ENCODE results near the gene MBD3L1. TPM values are rescaled to one million over a fixed set of nuclear protein-coding genes. Genes with fewer than 3 reads are reported as not detected.

MBD3L1 gene
- total and polyA plus RNA-seq, 3 donors from 2014 or later = 5.1 to 39.6 (median 7.3) TPM

GRCh38 chr19:8884416-8884815, 52.2 kb downstream of the MBD3L1 start:
- intact Hi-C loops (cut with DNase I; ENCODE audit: low total_unique reads) = no loop called here
- H3K4me1 ChIP-seq = no peaks in the 10 kb centered on the region
- H3K4me3 ChIP-seq = no peak overlapping the region
- no peak overlapping the region for H3K27ac ChIP-seq
- no peak for DNase-seq
- H3K27me3 ChIP-seq = no peaks in the 10 kb centered on the region
- H3K36me3 ChIP-seq (ENCODE audit: low read depth, missing control alignments) = no peaks in the 10 kb centered on the region
- no peak for TF ChIP-seq POLR2A (IDR thresholded peaks at IDR 0.05)
- TF ChIP-seq, protein P1, sequence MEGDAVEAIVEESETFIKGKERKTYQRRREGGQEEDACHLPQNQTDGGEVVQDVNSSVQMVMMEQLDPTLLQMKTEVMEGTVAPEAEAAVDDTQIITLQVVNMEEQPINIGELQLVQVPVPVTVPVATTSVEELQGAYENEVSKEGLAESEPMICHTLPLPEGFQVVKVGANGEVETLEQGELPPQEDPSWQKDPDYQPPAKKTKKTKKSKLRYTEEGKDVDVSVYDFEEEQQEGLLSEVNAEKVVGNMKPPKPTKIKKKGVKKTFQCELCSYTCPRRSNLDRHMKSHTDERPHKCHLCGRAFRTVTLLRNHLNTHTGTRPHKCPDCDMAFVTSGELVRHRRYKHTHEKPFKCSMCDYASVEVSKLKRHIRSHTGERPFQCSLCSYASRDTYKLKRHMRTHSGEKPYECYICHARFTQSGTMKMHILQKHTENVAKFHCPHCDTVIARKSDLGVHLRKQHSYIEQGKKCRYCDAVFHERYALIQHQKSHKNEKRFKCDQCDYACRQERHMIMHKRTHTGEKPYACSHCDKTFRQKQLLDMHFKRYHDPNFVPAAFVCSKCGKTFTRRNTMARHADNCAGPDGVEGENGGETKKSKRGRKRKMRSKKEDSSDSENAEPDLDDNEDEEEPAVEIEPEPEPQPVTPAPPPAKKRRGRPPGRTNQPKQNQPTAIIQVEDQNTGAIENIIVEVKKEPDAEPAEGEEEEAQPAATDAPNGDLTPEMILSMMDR (IDR thresholded peaks at IDR 0.05) = no peak
- no peaks in the 10 kb centered on the region for H3K9me3 ChIP-seq

DNA sequence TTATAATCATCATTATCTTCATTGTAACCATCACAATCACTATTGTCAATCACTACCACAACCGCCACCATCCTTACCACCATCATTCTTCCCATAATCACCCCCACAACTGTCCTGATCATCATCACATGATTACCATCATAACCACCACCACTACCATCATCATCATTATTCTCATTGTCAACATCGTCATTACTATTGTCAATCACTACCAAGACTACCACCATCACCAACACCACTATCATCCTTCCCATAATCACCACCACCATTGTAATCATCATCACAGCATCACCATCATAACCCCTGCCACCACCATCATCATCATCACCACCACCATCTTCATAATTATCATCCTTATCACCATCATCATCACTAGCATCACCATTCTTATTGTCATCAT, 55.2 kb downstream of the MBD3L1 start:
- intact Hi-C loops (cut with DNase I; ENCODE audit: low total_unique reads) = no loop called here
- H3K36me3 ChIP-seq (ENCODE audit: low read depth, missing control alignments) = no peaks in the 10 kb centered on the region
- H3K9me3 ChIP-seq = no peaks in the 10 kb centered on the region
- no peaks in the 10 kb centered on the region for H3K27me3 ChIP-seq
- H3K27ac ChIP-seq = no peak overlapping the region
- 44 to 64% methylated on average over 2 of the region's 2 CpGs for WGBS, 2 donors
- DNase-seq = no peak
- no peaks in the 10 kb centered on the region for H3K4me1 ChIP-seq
- TF ChIP-seq, protein P1 (IDR thresholded peaks at IDR 0.05) = no peak
- TF ChIP-seq POLR2A (IDR thresholded peaks at IDR 0.05) = no peak
- H3K4me3 ChIP-seq = no peak overlapping the region

GRCh38 chr19:8890260-8890659, 58.1 kb downstream of the MBD3L1 start:
- DNase-seq = no peak
- TF ChIP-seq, protein P1 (IDR thresholded peaks at IDR 0.05) = no peak
- no peak for TF ChIP-seq POLR2A (IDR thresholded peaks at IDR 0.05)
- Histone ChIP-seq H3K27me3 (no peaks in the 10 kb centered on the region), H3K9me3 (no peaks in the 10 kb centered on the region), H3K4me3 (no peak overlapping the region), H3K27ac (no peak overlapping the region), H3K4me1 (no peaks in the 10 kb centered on the region), H3K36me3 (ENCODE audit: low read depth, missing control alignments) (no peaks in the 10 kb centered on the region)
- intact Hi-C loops (cut with DNase I; ENCODE audit: low total_unique reads) = no loop called here

Other genes with a start within 250 kb of the MBD3L1 start
- 10 to 100 TPM; 27.9 to 31.9 TPM for gene ADAMTS10, start 221.7 kb upstream of the MBD3L1 start, total RNA-seq
- 7.2 TPM for gene ADAMTS10, start 221.7 kb upstream of the MBD3L1 start, polyA plus RNA-seq (ENCODE audit: insufficient read depth, low read depth, low replicate concordance)
- 1 to 10 TPM; 1.4 to 4.6 TPM for gene NFILZ, start 201.7 kb upstream of the MBD3L1 start, total RNA-seq
- gene NFILZ, start 201.7 kb upstream of the MBD3L1 start, polyA plus RNA-seq (ENCODE audit: insufficient read depth, low read depth, low replicate concordance) = 4.0 TPM
- 100 to 1,000 TPM in 1 of 2 donors, 10 to 100 TPM in 1; 54.9 to 126 TPM for gene ACTL9, start 133.6 kb upstream of the MBD3L1 start, total RNA-seq
- 122 TPM for gene ACTL9, start 133.6 kb upstream of the MBD3L1 start, polyA plus RNA-seq (ENCODE audit: insufficient read depth, low read depth, low replicate concordance)
- under 1 TPM in 1 of 2 donors, not detected in 1; 0.47 TPM for gene OR2Z1, start 110.7 kb upstream of the MBD3L1 start, total RNA-seq
- not detected for gene OR2Z1, start 110.7 kb upstream of the MBD3L1 start, polyA plus RNA-seq (ENCODE audit: insufficient read depth, low read depth, low replicate concordance)
- gene ZNF558, start 73 bp upstream of the MBD3L1 start, total RNA-seq = 10 to 100 TPM; 29.8 to 37.0 TPM
- 13.1 TPM for gene ZNF558, start 73 bp upstream of the MBD3L1 start, polyA plus RNA-seq (ENCODE audit: insufficient read depth, low read depth, low replicate concordance)
- 1 to 10 TPM; 2.6 to 4.0 TPM for gene MUC16, start 178.0 kb downstream of the MBD3L1 start, total RNA-seq
- gene MUC16, start 178.0 kb downstream of the MBD3L1 start, polyA plus RNA-seq (ENCODE audit: insufficient read depth, low read depth, low replicate concordance) = 4.8 TPM